DOHH2 (cell line): ENCODE results near the gene ZNF367.
A peak's percentile ranks its signal among the peaks of the same experiment; 100 is the strongest.

Experiments used
- H3F3A ChIP-seq: fragments of 200-600 bp; sonication (generic), shearing (Covaris generic); 2 replicates; pipeline ENCODE4 v1.6.0; 2016; ENCODE audit warnings: antibody characterized with exemption, mild to moderate bottlenecking; ENCODE audit not compliant: control insufficient read depth, insufficient read depth
- H3K27ac ChIP-seq: fragments of 200-600 bp; sonication (generic); 2 replicates; pipeline ENCODE4 v1.5.1; 2014; ENCODE audit warnings: low read depth, mild to moderate bottlenecking, low read length, moderate library complexity
- H3K27me3 ChIP-seq: fragments of 200-600 bp; sonication (generic); 2 replicates; pipeline ENCODE4 v1.6.1; 2014; ENCODE audit warnings: mild to moderate bottlenecking, low read length, mixed read lengths; ENCODE audit not compliant: control insufficient read depth
- H3K36me3 ChIP-seq: fragments of 200-600 bp; sonication (generic); 2 replicates; pipeline ENCODE4 v1.6.1; 2014; ENCODE audit warnings: mild to moderate bottlenecking, low read length, moderate library complexity, mixed read lengths; ENCODE audit not compliant: control insufficient read depth
- H3K4me1 ChIP-seq: fragments of 200-600 bp; sonication (generic); 2 replicates; pipeline ENCODE4 v1.6.1; 2014; ENCODE audit warnings: mild to moderate bottlenecking, low read length, mixed read lengths; ENCODE audit not compliant: control insufficient read depth
- H3K4me2 ChIP-seq: fragments of 200-600 bp; sonication (generic); 2 replicates; pipeline ENCODE4 v1.6.0; 2014; ENCODE audit warnings: mild to moderate bottlenecking, low read length, moderate library complexity
- H3K4me3 ChIP-seq: fragments of 200-600 bp; sonication (generic); 2 replicates; pipeline ENCODE4 v1.5.1; 2014; ENCODE audit warnings: mild to moderate bottlenecking, low read length, mixed read lengths
- H3K79me2 ChIP-seq: fragments of 200-600 bp; sonication (generic); 2 replicates; pipeline ENCODE4 v1.6.1; 2014; ENCODE audit warnings: mild to moderate bottlenecking, low read length, mixed read lengths; ENCODE audit not compliant: control insufficient read depth
- H3K9me2 ChIP-seq: fragments of 200-600 bp; sonication (generic); replicated peaks from 2 replicates; pipeline ENCODE4 v1.6.1; 2014; ENCODE audit warnings: mild to moderate bottlenecking, low read length, mixed read lengths; ENCODE audit not compliant: control insufficient read depth
- H3K9me3 ChIP-seq: fragments of 200-600 bp; sonication (generic); 2 replicates; pipeline ENCODE4 v1.6.1; 2014; ENCODE audit warnings: antibody characterized with exemption, low read length, mixed read lengths; ENCODE audit not compliant: control insufficient read depth, insufficient read depth
- H4K20me1 ChIP-seq: fragments of 200-600 bp; sonication (generic); 2 replicates; pipeline ENCODE4 v1.6.0; 2014; ENCODE audit warnings: low read depth, mild to moderate bottlenecking, antibody characterized with exemption, low read length, moderate library complexity; ENCODE audit not compliant: control insufficient read depth, insufficient read depth
- CTCF ChIP-seq: fragments of 200-600 bp; sonication (generic); IDR thresholded peaks from one replicate; pipeline ENCODE4 v1.5.1; 2014; ENCODE audit warnings: antibody characterized with exemption, mild to moderate bottlenecking, low read depth, low read length; ENCODE audit not compliant: poor library complexity, severe bottlenecking
- EZH2phosphoT487 ChIP-seq: fragments of 200-600 bp; sonication (generic); IDR thresholded peaks from 2 replicates; pipeline ENCODE4 v1.6.1; 2017; ENCODE audit warnings: borderline replicate concordance, mild to moderate bottlenecking, antibody characterized with exemption, low read length, moderate library complexity, mixed read lengths

Gene ZNF367

GRCh38 chr9:96423985-96424336 is 5.8 kb upstream of the ZNF367 start:
- Histone ChIP-seq H3K4me2 (no peak overlapping the region), H3K79me2 (peaks cover 16% of the 10 kb centered on the region), H3K9me3 (no peaks in the 10 kb centered on the region), H3F3A (peaks cover 11% of the 10 kb centered on the region), H4K20me1 (no peaks in the 10 kb centered on the region), H3K27ac (no peak overlapping the region), H3K27me3 (no peaks in the 10 kb centered on the region), H3K9me2 (no peaks in the 10 kb centered on the region), H3K4me3 (no peak overlapping the region), H3K4me1 (peaks cover 18% of the 10 kb centered on the region), H3K36me3 (peaks cover 7% of the 10 kb centered on the region; the same call in 1 of the 2 replicates)
- TF ChIP-seq CTCF (no peak), EZH2phosphoT487 (no peak)

GRCh38 chr9:96423322-96423984 is 5.3 kb upstream of the ZNF367 start:
- H3K4me2 ChIP-seq, result no peak overlapping the region

GRCh38 chr9:96420468-96421219 is 2.5 kb upstream of the ZNF367 start:
- peaks cover 27% of the 10 kb centered on the region for H3K4me1 ChIP-seq
- TF ChIP-seq EZH2phosphoT487 (no peak), CTCF (no peak)
- no peaks in the 10 kb centered on the region for H3K9me3 ChIP-seq
- peak overlapping the region; percentile 99 for H3K27ac ChIP-seq
- no peaks in the 10 kb centered on the region for H3K9me2 ChIP-seq
- peak overlapping the region; percentile 98 for H3K4me3 ChIP-seq
- H4K20me1 ChIP-seq, result peaks cover 12% of the 10 kb centered on the region
- peak overlapping the region; percentile 72 for H3K4me2 ChIP-seq
- no peaks in the 10 kb centered on the region for H3K27me3 ChIP-seq
- peaks cover 13% of the 10 kb centered on the region for H3F3A ChIP-seq
- H3K36me3 ChIP-seq, result peaks cover 32% of the 10 kb centered on the region
- peaks cover 39% of the 10 kb centered on the region for H3K79me2 ChIP-seq

More at GRCh38 chr9:96423322-96423984, 5.3 kb upstream of the ZNF367 start:
- Histone ChIP-seq H3K27ac (no peak overlapping the region), H3K9me3 (no peaks in the 10 kb centered on the region), H3K27me3 (no peaks in the 10 kb centered on the region), H3K4me3 (no peak overlapping the region), H3K9me2 (no peaks in the 10 kb centered on the region), H4K20me1 (no peaks in the 10 kb centered on the region), H3K36me3 (peaks cover 10% of the 10 kb centered on the region; the same call in 1 of the 2 replicates), H3F3A (peaks cover 11% of the 10 kb centered on the region), H3K4me1 (peaks cover 18% of the 10 kb centered on the region), H3K79me2 (peaks cover 16% of the 10 kb centered on the region)
- no peak for TF ChIP-seq CTCF
- no peak for TF ChIP-seq EZH2phosphoT487
